ENCODE measurements around the gene TSC2.

- TF ChIP-seq CTCF (IDR thresholded peaks at IDR 0.05), result no peak
- no peak for TF ChIP-seq POLR2A (IDR thresholded peaks at IDR 0.05)
- TF ChIP-seq POLR2AphosphoS5 (IDR thresholded peaks at IDR 0.05), result no peak
- no peak for TF ChIP-seq EP300 (IDR thresholded peaks at IDR 0.05)
Measured at GRCh38 chr16:2070576-2071453, 23.0 kb downstream of the TSC2 start.

All from upper lobe of left lung (tissue), 4 donors.